Endothelial cell of umbilical vein (primary cell): ENCODE results near the gene SLC22A7. TPM values are rescaled to one million over a fixed set of nuclear protein-coding genes. Genes with fewer than 3 reads are reported as not detected.

Source experiments
- BruUV-seq: library from RNA; stranded (reverse); fragments of 400-500 nt; replicated peaks from 2 replicates; lab custom pipeline; 2021; lab: Mats Ljungman, UMichigan
- CTCF ChIA-PET: fragments of 300-600, 350-600 bp; sonication (Branson Sonifier 250); formaldehyde crosslinking; loops from one replicate; lab custom pipeline; 2021; ENCODE audit warnings: antibody characterized with exemption, inconsistent platforms; lab: Charles Lee
- POLR2A ChIA-PET: fragments of 300-600, 350-600 bp; sonication (Branson Sonifier 250); formaldehyde crosslinking; loops from one replicate; lab custom pipeline; 2021; ENCODE audit warnings: antibody characterized with exemption, inconsistent platforms; lab: Charles Lee
- DNase-seq: peaks from one replicate; pipeline ENCODE4 v3.0.0-alpha.2; 2011; ENCODE audit warnings: low read depth, low spot score
- FAIRE-seq: peaks from 2 replicates; lab custom pipeline; 2011; peaks lifted over from hg19 to GRCh38; lab: Jason Lieb, UNC
- H2AFZ ChIP-seq: 2 replicates; pipeline ENCODE4 v1.6.0; 2012; ENCODE audit warnings: low read depth, low read length, control low read depth, inconsistent platforms
- H3K27ac ChIP-seq: 2 replicates; pipeline ENCODE4 v1.5.1; 2011; ENCODE audit warnings: low read depth, mild to moderate bottlenecking, control low read depth, low read length, moderate library complexity; ENCODE audit not compliant: insufficient read depth
- H3K27me3 ChIP-seq, 2 experiments: 2 replicates each; pipeline versions ENCODE4 v1.6.0 to v1.6.1; 2011; ENCODE audit warnings: low read length in 2 of 2, mixed read lengths in 1 of 2; ENCODE audit not compliant: control insufficient read depth in 2 of 2, insufficient read depth in 2 of 2
- H3K36me3 ChIP-seq, 2 experiments: 2 replicates in 1 of 2; 3 replicates in 1 of 2; pipeline ENCODE4 v1.5.1; 2011; ENCODE audit warnings: low read length in 2 of 2, mild to moderate bottlenecking in 1 of 2, moderate library complexity in 1 of 2; ENCODE audit not compliant: control insufficient read depth in 2 of 2, insufficient read depth in 2 of 2; ENCODE audit errors: extremely low read depth in 1 of 2
- H3K4me1 ChIP-seq: 3 replicates; pipeline ENCODE4 v1.5.1; 2011; ENCODE audit warnings: mild to moderate bottlenecking, low read length; ENCODE audit not compliant: control insufficient read depth, insufficient read depth; ENCODE audit errors: extremely low read depth
- H3K4me2 ChIP-seq: 2 replicates; pipeline ENCODE4 v1.6.1; 2011; ENCODE audit warnings: low read length, control low read depth, mixed read lengths; ENCODE audit not compliant: insufficient read depth
- H3K4me3 ChIP-seq, 3 experiments: fragments of 200-600 bp in 1 of 3; sonication (generic), shearing (Covaris generic) in 1 of 3; replicated peaks in 1 of 3; 2 replicates each; pipeline ENCODE4 v1.5.1; 2011 to 2016; ENCODE audit warnings: control low read depth in 3 of 3, low read length in 3 of 3, mild to moderate bottlenecking in 2 of 3, inconsistent platforms in 1 of 3, low read depth in 1 of 3, moderate library complexity in 1 of 3; ENCODE audit not compliant: insufficient read depth in 1 of 3
- H3K79me2 ChIP-seq: 2 replicates; pipeline ENCODE4 v1.6.0; 2012; ENCODE audit warnings: low read length, inconsistent platforms; ENCODE audit not compliant: control insufficient read depth, insufficient read depth
- H3K9ac ChIP-seq: replicated peaks from 2 replicates; pipeline ENCODE3; 2011; ENCODE audit warnings: low read length, control low read depth; ENCODE audit not compliant: insufficient read depth; ENCODE audit errors: extremely low read depth
- H3K9me1 ChIP-seq: replicated peaks from 3 replicates; pipeline ENCODE4 v1.6.0; 2011; ENCODE audit warnings: mild to moderate bottlenecking, low read length; ENCODE audit not compliant: control insufficient read depth, insufficient read depth; ENCODE audit errors: extremely low read depth
- H3K9me3 ChIP-seq: replicated peaks from 2 replicates; pipeline ENCODE4 v1.5.1; 2012; ENCODE audit warnings: low read length, inconsistent platforms; ENCODE audit not compliant: control insufficient read depth, insufficient read depth
- H4K20me1 ChIP-seq: replicated peaks from 2 replicates; pipeline ENCODE3; 2011; ENCODE audit warnings: mild to moderate bottlenecking, low read length; ENCODE audit not compliant: control insufficient read depth, insufficient read depth; ENCODE audit errors: extremely low read depth
- EZH2 ChIP-seq: IDR thresholded peaks from 2 replicates; pipeline ENCODE4 v1.6.1; 2012; ENCODE audit warnings: borderline replicate concordance, low read depth, mild to moderate bottlenecking, moderate library complexity, low read length, inconsistent platforms; ENCODE audit not compliant: severe bottlenecking
- FOS ChIP-seq: IDR thresholded peaks from 2 replicates; pipeline ENCODE4 v1.6.1; 2011; ENCODE audit warnings: mild to moderate bottlenecking, low read length, moderate library complexity, borderline replicate concordance; ENCODE audit not compliant: insufficient read depth
- GATA2 ChIP-seq: IDR thresholded peaks from 2 replicates; pipeline ENCODE4 v1.7.0; 2011; ENCODE audit warnings: low read depth, mild to moderate bottlenecking, moderate library complexity, mixed read lengths, low read length; ENCODE audit not compliant: insufficient read length, insufficient read depth
- JUN ChIP-seq: IDR thresholded peaks from 2 replicates; pipeline ENCODE4 v1.6.1; 2011; ENCODE audit warnings: borderline replicate concordance, low read depth; ENCODE audit not compliant: insufficient read length, insufficient read depth
- MYC ChIP-seq: IDR thresholded peaks from one replicate; pipeline ENCODE4 v1.6.1; 2011; ENCODE audit warnings: mild to moderate bottlenecking, low read depth, low read length
- POLR2A ChIP-seq: IDR thresholded peaks from 2 replicates; pipeline ENCODE4 v1.6.1; 2012; ENCODE audit warnings: low read depth, mild to moderate bottlenecking, control low read depth, low read length
- POLR2AphosphoS5 ChIP-seq: IDR thresholded peaks from 2 replicates; pipeline ENCODE4 v1.6.1; 2012; ENCODE audit warnings: low read depth, mild to moderate bottlenecking, control low read depth, low read length, moderate library complexity; ENCODE audit not compliant: insufficient read depth
- dilution Hi-C: fragments of 300-500 bp; cut with MboI; formaldehyde crosslinking; loops from one replicate; pipeline ENCODE4 v1.15.0; 2019; ENCODE audit warnings: low sequenced_read_pairs; ENCODE audit not compliant: extremely low pct_ligation_motif_present
- intact Hi-C: fragments of 100-400 bp; cut with micrococcal nuclease; formaldehyde crosslinking; loops from one replicate; pipeline ENCODE4 v1.10.0; 2022
- polyA plus RNA-seq, 4 experiments: library from polyadenylated mRNA; depleted of rRNA in 3 of 4; stranded (reverse) in 3 of 4; unstranded in 1 of 4; fragments of >200 nt; gene quantifications; 2 replicates each; pipeline versions ENCODE4 v1.2.1 to v1.2.3, GENCODE V29; 2011 to 2012; ENCODE audit warnings: missing spikeins in 1 of 4
- total RNA-seq: library from RNA; stranded (reverse); gene quantifications from 2 replicates; pipeline ENCODE4 v1.2.3, GENCODE V29; 2021
- TF ChIP-seq, protein P1 (sequence below): IDR thresholded peaks from 2 replicates; pipeline ENCODE4 v1.6.1; 2011; ENCODE audit not compliant: insufficient read depth, insufficient read length

The SLC22A7 gene
- total and polyA plus RNA-seq, 2 donors (not counting 3 experiments of a cell fraction or from before 2014, with no cell fraction given): not detected

DNA sequence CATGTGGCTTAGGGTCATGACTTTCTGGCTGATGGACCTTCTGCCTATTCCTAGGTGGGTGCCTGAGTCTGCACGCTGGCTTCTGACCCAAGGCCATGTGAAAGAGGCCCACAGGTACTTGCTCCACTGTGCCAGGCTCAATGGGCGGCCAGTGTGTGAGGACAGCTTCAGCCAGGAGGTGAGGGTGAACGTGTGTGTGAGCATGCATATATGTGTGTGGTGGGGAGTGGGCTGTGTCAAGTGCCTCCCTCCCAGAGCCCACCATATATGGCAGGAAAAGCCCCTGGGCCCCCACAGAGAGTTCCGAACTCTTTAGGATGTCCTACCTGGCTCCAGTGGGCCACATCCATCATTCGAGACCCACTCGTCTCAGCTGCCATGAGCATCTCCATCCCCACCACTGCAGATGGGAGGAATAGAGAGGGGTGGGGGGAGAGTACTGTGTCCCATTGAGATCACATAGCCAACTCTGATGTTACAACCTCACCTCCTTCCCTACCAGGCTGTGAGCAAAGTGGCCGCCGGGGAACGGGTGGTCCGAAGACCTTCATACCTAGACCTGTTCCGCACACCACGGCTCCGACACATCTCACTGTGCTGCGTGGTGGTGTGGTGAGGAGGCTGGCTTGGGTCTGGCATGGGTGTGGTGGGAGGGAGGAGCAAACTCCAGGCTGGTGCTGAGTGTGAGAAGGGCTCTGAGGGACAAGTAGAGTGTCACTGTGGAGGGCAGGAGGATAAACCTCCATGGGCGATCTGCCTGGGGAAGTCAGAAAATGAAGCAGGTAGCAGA is 3.2 kb downstream of the SLC22A7 start:
- H3K9me1 ChIP-seq: no peaks in the 10 kb centered on the region
- no peak for TF ChIP-seq JUN
- no peak for TF ChIP-seq MYC
- TF ChIP-seq, protein P1, sequence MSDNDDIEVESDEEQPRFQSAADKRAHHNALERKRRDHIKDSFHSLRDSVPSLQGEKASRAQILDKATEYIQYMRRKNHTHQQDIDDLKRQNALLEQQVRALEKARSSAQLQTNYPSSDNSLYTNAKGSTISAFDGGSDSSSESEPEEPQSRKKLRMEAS: no peak
- no peak for TF ChIP-seq GATA2
- no peak for TF ChIP-seq FOS
- no peak for TF ChIP-seq POLR2A
- no peak for TF ChIP-seq POLR2AphosphoS5
- TF ChIP-seq EZH2: no peak
- H3K79me2 ChIP-seq: no peaks in the 10 kb centered on the region
- no peak overlapping the region for H3K4me3 ChIP-seq
- POLR2A ChIA-PET: no interaction called here
- H3K36me3 ChIP-seq: no peaks in the 10 kb centered on the region
- H3K4me2 ChIP-seq: no peak overlapping the region
- no peak overlapping the region for H2AFZ ChIP-seq
- intact Hi-C loops (no loop called here), dilution Hi-C loops (no loop called here)
- no peaks in the 10 kb centered on the region for H4K20me1 ChIP-seq
- no peak for FAIRE-seq
- H3K9me3 ChIP-seq: no peaks in the 10 kb centered on the region
- H3K27ac ChIP-seq: no peak overlapping the region
- no peaks in the 10 kb centered on the region for H3K4me1 ChIP-seq
- H3K27me3 ChIP-seq: peaks cover 0 to 13% of the 10 kb centered on the region in 2 experiments
- no TSS peak for BruUV-seq
- H3K9ac ChIP-seq: no peak overlapping the region
- CTCF ChIA-PET: interaction anchor here (1.4 to 1.5 kb wide), 2 partner anchors 12 to 19 kb away, joined by 3 read pairs; no protein-coding TSS in a partner anchor
- no peak for DNase-seq
